GM12892 (cell line): ENCODE measurements around the gene ZNF195.

Experiments used
- POLR2A ChIP-seq: IDR thresholded peaks from 2 replicates; pipeline ENCODE4 v1.6.1; 2011; ENCODE audit warnings: low read depth, low read length, control low read depth
- POLR2AphosphoS5 ChIP-seq: IDR thresholded peaks from 2 replicates; pipeline ENCODE4 v1.6.1; 2011; ENCODE audit warnings: low read depth, low read length, control low read depth
- TAF1 ChIP-seq: IDR thresholded peaks from 2 replicates; pipeline ENCODE4 v1.6.1; 2011; ENCODE audit warnings: low read depth, mild to moderate bottlenecking, control low read depth, low read length, borderline replicate concordance

DNA sequence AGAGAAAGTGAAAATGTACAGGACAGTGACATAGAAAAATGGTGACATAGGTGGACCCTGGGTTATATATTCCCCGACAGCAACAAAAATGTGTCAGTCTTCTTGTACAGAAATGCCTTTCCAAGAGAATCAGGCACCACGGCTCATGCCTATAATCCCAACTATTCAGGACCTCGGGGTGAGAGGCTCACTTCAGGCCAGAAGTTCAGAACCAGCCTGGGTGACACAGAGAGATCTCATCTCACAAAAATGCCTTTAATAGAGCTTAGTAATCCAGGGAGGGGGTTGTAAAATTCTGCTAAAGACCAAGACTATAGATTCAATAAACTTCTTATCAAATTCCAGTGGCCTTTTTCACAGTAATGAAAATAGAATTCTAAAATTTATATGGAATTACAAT lies 10.7 kb downstream of the ZNF195 start:
- TF ChIP-seq TAF1 (no peak), POLR2AphosphoS5 (no peak), POLR2A (no peak)
